ENCODE measurements around the gene PPM1G.
"Not testable (repeated sequence)": the region's sequence is repeated elsewhere in the genome, so short reads cannot be mapped to it uniquely, and the experiment has no call there.

The PPM1G gene

DNA sequence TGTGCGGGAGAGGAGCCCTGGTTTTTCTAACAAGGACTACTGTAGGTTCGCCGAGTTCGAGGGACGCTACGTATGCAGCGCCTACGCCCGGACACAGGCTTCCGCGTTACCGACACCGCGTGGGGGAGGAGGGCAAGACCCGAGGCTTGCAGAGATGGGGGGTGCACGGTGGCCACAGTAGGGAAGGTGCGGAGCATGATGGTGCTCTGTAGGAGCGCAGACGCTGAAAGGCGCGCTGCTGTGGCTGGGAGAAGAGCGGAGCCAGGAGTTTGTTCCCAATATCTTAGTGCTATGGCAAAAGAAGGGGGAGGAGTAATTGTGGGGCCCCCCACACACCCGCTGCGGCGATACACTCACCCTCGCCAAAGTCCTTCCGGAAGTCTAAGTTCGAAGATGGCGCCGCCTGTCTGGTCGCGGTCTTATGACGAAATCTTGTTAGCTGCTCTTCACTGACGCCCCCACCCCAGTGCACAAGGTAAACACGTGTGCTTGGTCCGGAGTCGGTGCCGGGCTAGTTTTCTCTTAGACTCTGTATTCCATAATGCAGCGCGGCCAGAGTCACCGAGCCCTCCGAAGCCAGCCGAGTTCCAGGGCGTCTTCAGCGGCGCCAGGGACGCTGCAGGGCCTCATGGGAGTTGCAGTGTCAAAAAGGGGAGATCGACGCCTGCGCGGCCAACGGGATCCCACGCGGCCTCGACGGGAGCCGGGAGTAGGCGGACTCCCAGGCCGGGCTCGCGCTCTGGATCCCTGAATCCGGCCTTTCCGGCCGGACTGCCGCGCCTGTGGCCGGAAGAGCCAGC lies 52.8 kb downstream of the PPM1G start, which contains the start of gene GTF3C2:
Gene GTF3C2, minus strand, starts transcription at position 383 of the 800 bp plus-strand sequence. CDS start 13,210 bp downstream, outside the sequence.
- H3K4me3 ChIP-seq (replicated peaks; ENCODE audit: low read depth, low read length) = peak within 1 kb of the TSS; percentile 83
- DNase-seq (ENCODE audit: low read depth) = peak; percentile 98
- TF ChIP-seq, protein P1, sequence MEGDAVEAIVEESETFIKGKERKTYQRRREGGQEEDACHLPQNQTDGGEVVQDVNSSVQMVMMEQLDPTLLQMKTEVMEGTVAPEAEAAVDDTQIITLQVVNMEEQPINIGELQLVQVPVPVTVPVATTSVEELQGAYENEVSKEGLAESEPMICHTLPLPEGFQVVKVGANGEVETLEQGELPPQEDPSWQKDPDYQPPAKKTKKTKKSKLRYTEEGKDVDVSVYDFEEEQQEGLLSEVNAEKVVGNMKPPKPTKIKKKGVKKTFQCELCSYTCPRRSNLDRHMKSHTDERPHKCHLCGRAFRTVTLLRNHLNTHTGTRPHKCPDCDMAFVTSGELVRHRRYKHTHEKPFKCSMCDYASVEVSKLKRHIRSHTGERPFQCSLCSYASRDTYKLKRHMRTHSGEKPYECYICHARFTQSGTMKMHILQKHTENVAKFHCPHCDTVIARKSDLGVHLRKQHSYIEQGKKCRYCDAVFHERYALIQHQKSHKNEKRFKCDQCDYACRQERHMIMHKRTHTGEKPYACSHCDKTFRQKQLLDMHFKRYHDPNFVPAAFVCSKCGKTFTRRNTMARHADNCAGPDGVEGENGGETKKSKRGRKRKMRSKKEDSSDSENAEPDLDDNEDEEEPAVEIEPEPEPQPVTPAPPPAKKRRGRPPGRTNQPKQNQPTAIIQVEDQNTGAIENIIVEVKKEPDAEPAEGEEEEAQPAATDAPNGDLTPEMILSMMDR (IDR thresholded peaks at IDR 0.05; ENCODE audit: low read length, missing control alignments) = no peak

- DNase-seq (ENCODE audit: low read depth) = peak; percentile 61
- TF ChIP-seq, protein P1 (IDR thresholded peaks at IDR 0.05; ENCODE audit: low read length, missing control alignments) = no peak
- H3K4me3 ChIP-seq (replicated peaks; ENCODE audit: low read depth, low read length) = peak overlapping the region; percentile 83
These were observed 53.4 kb downstream of the PPM1G start for GRCh38 chr2:27356056-27356381.

GRCh38 chr2:27354597-27354927 lies 54.8 kb downstream of the PPM1G start:
- H3K4me3 ChIP-seq (replicated peaks; ENCODE audit: low read depth, low read length) = no peak overlapping the region
- DNase-seq (ENCODE audit: low read depth) = no peak
- TF ChIP-seq, protein P1 (IDR thresholded peaks at IDR 0.05; ENCODE audit: low read length, missing control alignments) = no peak

DNA sequence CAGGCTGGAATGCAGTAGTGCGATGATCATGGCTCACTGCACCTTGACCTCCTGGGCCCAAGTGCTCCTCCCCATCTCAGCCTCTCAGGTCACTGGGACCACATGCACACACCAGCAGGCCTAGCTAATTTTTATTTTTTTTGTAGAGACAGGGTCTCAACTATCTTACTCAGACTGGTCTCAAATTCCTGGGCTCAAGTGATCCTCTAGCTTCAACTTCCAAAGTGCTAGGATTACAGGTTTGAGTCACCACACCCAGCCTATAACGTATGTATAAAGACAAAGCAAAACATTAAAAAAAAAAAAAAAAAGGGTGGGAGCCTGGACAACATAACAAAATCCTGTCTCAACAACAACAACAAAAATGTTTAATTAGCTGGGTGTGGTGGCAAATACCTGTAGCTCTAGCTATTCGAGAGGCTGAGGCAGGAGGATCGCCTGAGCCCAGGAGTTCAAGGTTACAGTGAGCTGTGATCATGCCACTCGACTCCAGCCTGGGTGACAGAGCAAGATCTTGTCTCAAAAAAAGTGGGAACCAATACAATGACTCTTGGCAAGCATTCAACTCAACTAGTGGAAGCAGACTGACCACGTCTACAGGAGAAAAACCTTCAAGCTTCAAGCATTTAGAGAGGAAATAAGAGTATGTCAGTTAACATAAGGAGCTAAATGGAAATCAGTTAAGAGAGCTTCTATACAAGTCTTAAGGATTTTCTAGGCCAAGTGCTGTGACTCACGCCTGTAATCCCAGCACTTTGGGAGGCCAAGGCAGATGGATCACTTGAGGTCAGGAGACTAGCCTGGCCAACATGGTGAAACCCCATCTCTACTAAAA lies 55.4 kb downstream of the PPM1G start:
- no peak for DNase-seq (ENCODE audit: low read depth)
- TF ChIP-seq, protein P1 (IDR thresholded peaks at IDR 0.05; ENCODE audit: low read length, missing control alignments) = no peak
- H3K4me3 ChIP-seq (replicated peaks; ENCODE audit: low read depth, low read length) = no peak overlapping the region

- DNase-seq (ENCODE audit: low read depth); H3K4me3 ChIP-seq (replicated peaks; ENCODE audit: low read depth, low read length): not testable (repeated sequence)
These were observed 56.0 kb downstream of the PPM1G start for GRCh38 chr2:27353386-27353761.

- no peak overlapping the region for H3K4me3 ChIP-seq (replicated peaks; ENCODE audit: low read depth, low read length)
- TF ChIP-seq, protein P1 (IDR thresholded peaks at IDR 0.05; ENCODE audit: low read length, missing control alignments) = no peak
- DNase-seq (ENCODE audit: low read depth) = no peak
These were observed 57.4 kb downstream of the PPM1G start for GRCh38 chr2:27351802-27352598.

All from fibroblast of pulmonary artery (primary cell).